ENCODE results near the gene MRPL4.

The MRPL4 gene

GRCh38 chr19:10251792-10252694 lies at the start of gene MRPL4:
Gene MRPL4 (plus strand): TSS chr19:10252214. CDS start chr19:10252254, 40 bp downstream.
- peak within 1 kb of the TSS; percentile 97 for H3K4me3 Mint-ChIP-seq
- peak within 1 kb of the TSS; percentile 97 for H3K27ac Mint-ChIP-seq (ENCODE audit: low read depth)
- DNase-seq (ENCODE audit: low spot score in 2 of 2) (peak; percentile 89 to 96), ATAC-seq (replicated peaks; ENCODE audit: extremely low read depth, poor library complexity, severe bottlenecking) (peak; percentile 98)
- H3K9me3 Mint-ChIP-seq, result no peaks in the 10 kb centered on the region
- H3K27me3 Mint-ChIP-seq, result no peaks in the 10 kb centered on the region
- H3K36me3 Mint-ChIP-seq (ENCODE audit: insufficient read depth), result peaks cover 26% of the 10 kb centered on the region
- peaks cover 7% of the 10 kb centered on the region for H3K4me1 Mint-ChIP-seq

- H3K27ac Mint-ChIP-seq (ENCODE audit: low read depth), result no peak overlapping the region
- H3K4me1 Mint-ChIP-seq, result peaks cover 4% of the 10 kb centered on the region
- peaks cover 5% of the 10 kb centered on the region for H3K9me3 Mint-ChIP-seq
- ATAC-seq (replicated peaks; ENCODE audit: extremely low read depth, poor library complexity, severe bottlenecking), result no peak
- H3K27me3 Mint-ChIP-seq, result no peaks in the 10 kb centered on the region
- H3K4me3 Mint-ChIP-seq, result no peak overlapping the region
- peaks cover 5% of the 10 kb centered on the region for H3K36me3 Mint-ChIP-seq (ENCODE audit: insufficient read depth)
- DNase-seq (ENCODE audit: low spot score in 2 of 2), result no peak
These were observed 48.3 kb upstream of the MRPL4 start for GRCh38 chr19:10203686-10204085.

- ATAC-seq (replicated peaks; ENCODE audit: extremely low read depth, poor library complexity, severe bottlenecking) (no peak), DNase-seq (ENCODE audit: low spot score in 2 of 2) (no peak)
- Mint-ChIP-seq H3K27ac (ENCODE audit: low read depth) (no peak overlapping the region), H3K27me3 (no peaks in the 10 kb centered on the region), H3K36me3 (ENCODE audit: insufficient read depth) (peaks cover 5% of the 10 kb centered on the region), H3K4me3 (no peak overlapping the region), H3K9me3 (peaks cover 5% of the 10 kb centered on the region), H3K4me1 (no peaks in the 10 kb centered on the region)
These were observed 46.4 kb upstream of the MRPL4 start for GRCh38 chr19:10205636-10206035.

GRCh38 chr19:10206226-10206885 lies 45.7 kb upstream of the MRPL4 start:
- Mint-ChIP-seq H3K4me3 (no peak overlapping the region), H3K27ac (ENCODE audit: low read depth) (no peak overlapping the region), H3K9me3 (peaks cover 5% of the 10 kb centered on the region), H3K4me1 (no peaks in the 10 kb centered on the region), H3K27me3 (no peaks in the 10 kb centered on the region), H3K36me3 (ENCODE audit: insufficient read depth) (peaks cover 3% of the 10 kb centered on the region)
- ATAC-seq (replicated peaks; ENCODE audit: extremely low read depth, poor library complexity, severe bottlenecking), result no peak
- DNase-seq (ENCODE audit: low spot score in 2 of 2), result no peak

GRCh38 chr19:10207026-10207425 lies 45.0 kb upstream of the MRPL4 start:
- Mint-ChIP-seq H3K36me3 (ENCODE audit: insufficient read depth) (peaks cover 3% of the 10 kb centered on the region), H3K4me3 (no peak overlapping the region), H3K27ac (ENCODE audit: low read depth) (no peak overlapping the region), H3K9me3 (peaks cover 5% of the 10 kb centered on the region), H3K4me1 (no peaks in the 10 kb centered on the region), H3K27me3 (no peaks in the 10 kb centered on the region)
- ATAC-seq (replicated peaks; ENCODE audit: extremely low read depth, poor library complexity, severe bottlenecking) (no peak), DNase-seq (ENCODE audit: low spot score in 2 of 2) (no peak)

GRCh38 chr19:10209315-10209714 lies 42.7 kb upstream of the MRPL4 start:
- Mint-ChIP-seq H3K27ac (ENCODE audit: low read depth) (no peak overlapping the region), H3K27me3 (no peaks in the 10 kb centered on the region), H3K9me3 (peaks cover 5% of the 10 kb centered on the region), H3K4me1 (no peaks in the 10 kb centered on the region), H3K4me3 (no peak overlapping the region), H3K36me3 (ENCODE audit: insufficient read depth) (peaks cover 3% of the 10 kb centered on the region)
- ATAC-seq (replicated peaks; ENCODE audit: extremely low read depth, poor library complexity, severe bottlenecking), result no peak
- DNase-seq (ENCODE audit: low spot score in 2 of 2), result no peak

- no peak for DNase-seq (ENCODE audit: low spot score in 2 of 2)
These were observed 41.0 kb upstream of the MRPL4 start for GRCh38 chr19:10211061-10211460.

GRCh38 chr19:10211691-10212090 lies 40.3 kb upstream of the MRPL4 start:
- no peaks in the 10 kb centered on the region for H3K27me3 Mint-ChIP-seq
- H3K4me3 Mint-ChIP-seq, result no peak overlapping the region
- H3K36me3 Mint-ChIP-seq (ENCODE audit: insufficient read depth), result peaks cover 3% of the 10 kb centered on the region
- peaks cover 5% of the 10 kb centered on the region for H3K9me3 Mint-ChIP-seq
- no peak overlapping the region for H3K27ac Mint-ChIP-seq (ENCODE audit: low read depth)
- no peak for ATAC-seq (replicated peaks; ENCODE audit: extremely low read depth, poor library complexity, severe bottlenecking)
- H3K4me1 Mint-ChIP-seq, result no peaks in the 10 kb centered on the region
- no peak for DNase-seq (ENCODE audit: low spot score in 2 of 2)

More at GRCh38 chr19:10211061-10211460, 41.0 kb upstream of the MRPL4 start:
- Mint-ChIP-seq H3K4me3 (no peak overlapping the region), H3K27me3 (no peaks in the 10 kb centered on the region), H3K9me3 (peaks cover 5% of the 10 kb centered on the region), H3K4me1 (no peaks in the 10 kb centered on the region), H3K27ac (ENCODE audit: low read depth) (no peak overlapping the region), H3K36me3 (ENCODE audit: insufficient read depth) (peaks cover 3% of the 10 kb centered on the region)
- ATAC-seq (replicated peaks; ENCODE audit: extremely low read depth, poor library complexity, severe bottlenecking), result no peak

GRCh38 chr19:10214784-10215183 lies 37.2 kb upstream of the MRPL4 start:
- Mint-ChIP-seq H3K27ac (ENCODE audit: low read depth) (no peak overlapping the region), H3K9me3 (no peaks in the 10 kb centered on the region), H3K27me3 (no peaks in the 10 kb centered on the region), H3K36me3 (ENCODE audit: insufficient read depth) (peaks cover 6% of the 10 kb centered on the region), H3K4me3 (no peak overlapping the region), H3K4me1 (no peaks in the 10 kb centered on the region)
- ATAC-seq (replicated peaks; ENCODE audit: extremely low read depth, poor library complexity, severe bottlenecking) (no peak), DNase-seq (ENCODE audit: low spot score in 2 of 2) (no peak)

GRCh38 chr19:10217085-10217484 lies 34.9 kb upstream of the MRPL4 start:
- Mint-ChIP-seq H3K9me3 (no peaks in the 10 kb centered on the region), H3K4me3 (no peak overlapping the region), H3K27me3 (no peaks in the 10 kb centered on the region), H3K27ac (ENCODE audit: low read depth) (no peak overlapping the region), H3K36me3 (ENCODE audit: insufficient read depth) (peaks cover 6% of the 10 kb centered on the region), H3K4me1 (no peaks in the 10 kb centered on the region)
- ATAC-seq (replicated peaks; ENCODE audit: extremely low read depth, poor library complexity, severe bottlenecking) (no peak), DNase-seq (ENCODE audit: low spot score in 2 of 2) (no peak)

- no peak overlapping the region for H3K4me3 Mint-ChIP-seq
- H3K27ac Mint-ChIP-seq (ENCODE audit: low read depth), result no peak overlapping the region
- H3K27me3 Mint-ChIP-seq, result no peaks in the 10 kb centered on the region
- H3K4me1 Mint-ChIP-seq, result no peaks in the 10 kb centered on the region
- H3K9me3 Mint-ChIP-seq, result no peaks in the 10 kb centered on the region
- DNase-seq (ENCODE audit: low spot score in 2 of 2) (peak in 1 of 2 donors; percentile 20), ATAC-seq (replicated peaks; ENCODE audit: extremely low read depth, poor library complexity, severe bottlenecking) (peak; percentile 70)
- H3K36me3 Mint-ChIP-seq (ENCODE audit: insufficient read depth), result peaks cover 13% of the 10 kb centered on the region
These were observed 32.3 kb upstream of the MRPL4 start for GRCh38 chr19:10219678-10220077.

- Mint-ChIP-seq H3K27me3 (no peaks in the 10 kb centered on the region), H3K27ac (ENCODE audit: low read depth) (no peak overlapping the region), H3K9me3 (no peaks in the 10 kb centered on the region), H3K4me1 (no peaks in the 10 kb centered on the region), H3K36me3 (ENCODE audit: insufficient read depth) (peaks cover 13% of the 10 kb centered on the region), H3K4me3 (no peak overlapping the region)
- ATAC-seq (replicated peaks; ENCODE audit: extremely low read depth, poor library complexity, severe bottlenecking) (no peak), DNase-seq (ENCODE audit: low spot score in 2 of 2) (no peak)
These were observed 31.3 kb upstream of the MRPL4 start for GRCh38 chr19:10220695-10221094.
